Measurements from ENCODE around the gene FAM120A. TPM values are rescaled to one million over a fixed set of nuclear protein-coding genes. Genes with fewer than 3 reads are reported as not detected.

The FAM120A gene
- total and polyA plus RNA-seq, 4 donors: 28.3 to 91.0 (median 50.3) TPM

DNA sequence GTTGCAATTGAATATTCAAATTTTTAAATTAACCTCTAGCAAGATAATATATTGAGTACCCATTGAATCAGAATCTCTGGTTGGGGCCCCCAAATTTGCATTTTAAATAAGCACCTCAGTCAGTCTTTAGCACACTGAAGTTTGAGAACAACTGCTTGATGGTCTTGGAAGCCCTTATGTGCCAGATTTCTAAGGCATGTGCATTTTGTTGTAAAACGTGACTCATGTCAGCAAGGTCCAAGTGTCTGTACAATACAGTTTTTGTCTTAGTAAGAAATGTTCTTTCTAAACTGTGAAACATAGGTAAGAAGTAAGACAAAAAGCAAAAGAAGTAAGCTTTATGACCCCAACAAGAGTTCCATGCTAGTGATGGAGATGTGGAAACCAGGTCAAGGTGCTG lies 65.8 kb downstream of the FAM120A start:
- H3K27ac ChIP-seq (ENCODE audit: low read depth in 1 of 2, low read length in 2 of 2): no peak overlapping the region
- H3K9me3 ChIP-seq (ENCODE audit: control insufficient read depth in 4 of 4, low read length in 3 of 4): no peaks in the 10 kb centered on the region
- WGBS: 90% methylated on average over 1 of the region's 1 CpG
- no peak for TF ChIP-seq JUND (IDR thresholded peaks at IDR 0.05)
- TF ChIP-seq SP1 (IDR thresholded peaks at IDR 0.05): no peak
- TF ChIP-seq CTCF (IDR thresholded peaks at IDR 0.05; ENCODE audit: low read depth, low read length, missing input control): no peak
- TF ChIP-seq, protein P1, sequence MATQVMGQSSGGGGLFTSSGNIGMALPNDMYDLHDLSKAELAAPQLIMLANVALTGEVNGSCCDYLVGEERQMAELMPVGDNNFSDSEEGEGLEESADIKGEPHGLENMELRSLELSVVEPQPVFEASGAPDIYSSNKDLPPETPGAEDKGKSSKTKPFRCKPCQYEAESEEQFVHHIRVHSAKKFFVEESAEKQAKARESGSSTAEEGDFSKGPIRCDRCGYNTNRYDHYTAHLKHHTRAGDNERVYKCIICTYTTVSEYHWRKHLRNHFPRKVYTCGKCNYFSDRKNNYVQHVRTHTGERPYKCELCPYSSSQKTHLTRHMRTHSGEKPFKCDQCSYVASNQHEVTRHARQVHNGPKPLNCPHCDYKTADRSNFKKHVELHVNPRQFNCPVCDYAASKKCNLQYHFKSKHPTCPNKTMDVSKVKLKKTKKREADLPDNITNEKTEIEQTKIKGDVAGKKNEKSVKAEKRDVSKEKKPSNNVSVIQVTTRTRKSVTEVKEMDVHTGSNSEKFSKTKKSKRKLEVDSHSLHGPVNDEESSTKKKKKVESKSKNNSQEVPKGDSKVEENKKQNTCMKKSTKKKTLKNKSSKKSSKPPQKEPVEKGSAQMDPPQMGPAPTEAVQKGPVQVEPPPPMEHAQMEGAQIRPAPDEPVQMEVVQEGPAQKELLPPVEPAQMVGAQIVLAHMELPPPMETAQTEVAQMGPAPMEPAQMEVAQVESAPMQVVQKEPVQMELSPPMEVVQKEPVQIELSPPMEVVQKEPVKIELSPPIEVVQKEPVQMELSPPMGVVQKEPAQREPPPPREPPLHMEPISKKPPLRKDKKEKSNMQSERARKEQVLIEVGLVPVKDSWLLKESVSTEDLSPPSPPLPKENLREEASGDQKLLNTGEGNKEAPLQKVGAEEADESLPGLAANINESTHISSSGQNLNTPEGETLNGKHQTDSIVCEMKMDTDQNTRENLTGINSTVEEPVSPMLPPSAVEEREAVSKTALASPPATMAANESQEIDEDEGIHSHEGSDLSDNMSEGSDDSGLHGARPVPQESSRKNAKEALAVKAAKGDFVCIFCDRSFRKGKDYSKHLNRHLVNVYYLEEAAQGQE (IDR thresholded peaks at IDR 0.05): no peak
- TF ChIP-seq EGR1 (IDR thresholded peaks at IDR 0.05; ENCODE audit: low read depth in 2 of 2): no peak
- TF ChIP-seq HNF4A (conservative IDR thresholded peaks at IDR 0.05): no peak
- no peak for TF ChIP-seq GABPA (IDR thresholded peaks at IDR 0.05 in 1 of 2, conservative IDR thresholded peaks at IDR 0.05 in 1 of 2)
- H3K4me3 ChIP-seq (ENCODE audit: low read depth in 1 of 3, low read length in 3 of 3): no peak overlapping the region
- no peak overlapping the region for H3K9ac ChIP-seq (ENCODE audit: low read depth in 1 of 2, low read length in 2 of 2)
- H3K27me3 ChIP-seq (ENCODE audit: control insufficient read depth in 4 of 4, insufficient read depth in 4 of 4, low read length in 3 of 4): no peaks in the 10 kb centered on the region
- DNase-seq (ENCODE audit: low spot score): no peak
- H3K36me3 ChIP-seq (ENCODE audit: control insufficient read depth in 4 of 4, insufficient read depth in 3 of 4, low read depth in 1 of 4, low read length in 3 of 4): peaks cover 0 to 18% (median 15%) of the 10 kb centered on the region in 4 donors
- H3K4me1 ChIP-seq (ENCODE audit: control insufficient read depth in 4 of 4, insufficient read depth in 4 of 4, low read length in 3 of 4): peaks cover 0 to 3% (median 0%) of the 10 kb centered on the region in 4 donors

DNA sequence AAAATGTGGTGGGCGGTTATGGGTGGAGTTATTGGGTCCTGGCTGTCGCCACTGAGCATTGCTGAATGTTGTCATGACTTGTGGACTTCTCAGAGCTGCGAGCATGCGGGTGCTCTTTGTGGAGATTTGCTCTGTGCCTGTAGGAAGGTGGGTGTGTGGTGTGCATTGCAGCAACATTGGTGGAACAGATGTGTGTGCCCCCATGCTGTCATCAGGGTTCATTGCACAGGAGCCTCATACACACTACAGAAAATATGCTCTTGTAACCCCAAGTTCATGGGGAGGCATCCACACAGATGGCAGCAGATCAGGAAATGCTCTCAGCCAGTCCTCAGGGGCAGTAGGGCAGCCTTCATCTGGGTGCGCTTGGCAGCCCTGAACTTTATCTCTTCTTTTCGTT lies 69.0 kb downstream of the FAM120A start:
- Histone ChIP-seq H3K9me3 (ENCODE audit: control insufficient read depth in 4 of 4, low read length in 3 of 4) (no peaks in the 10 kb centered on the region), H3K9ac (ENCODE audit: low read depth in 1 of 2, low read length in 2 of 2) (no peak overlapping the region), H3K27ac (ENCODE audit: low read depth in 1 of 2, low read length in 2 of 2) (no peak overlapping the region), H3K36me3 (ENCODE audit: control insufficient read depth in 4 of 4, insufficient read depth in 3 of 4, low read depth in 1 of 4, low read length in 3 of 4) (peaks cover 3 to 26% (median 21%) of the 10 kb centered on the region in 4 donors), H3K27me3 (ENCODE audit: control insufficient read depth in 4 of 4, insufficient read depth in 4 of 4, low read length in 3 of 4) (no peaks in the 10 kb centered on the region), H3K4me1 (ENCODE audit: control insufficient read depth in 4 of 4, insufficient read depth in 4 of 4, low read length in 3 of 4) (peaks cover 0 to 3% (median 0%) of the 10 kb centered on the region in 4 donors), H3K4me3 (ENCODE audit: low read depth in 1 of 3, low read length in 3 of 3) (no peak overlapping the region)
- no peak for DNase-seq (ENCODE audit: low spot score)
- TF ChIP-seq JUND (IDR thresholded peaks at IDR 0.05): no peak
- no peak for TF ChIP-seq HNF4A (conservative IDR thresholded peaks at IDR 0.05)
- peak in 1 of 2 donors; percentile 27 for TF ChIP-seq RAD21 (IDR thresholded peaks at IDR 0.05)
- TF ChIP-seq, protein P1 (IDR thresholded peaks at IDR 0.05): no peak
- no peak for TF ChIP-seq TAF1 (conservative IDR thresholded peaks at IDR 0.05)
- peak; percentile 22 for TF ChIP-seq NR2F2 (IDR thresholded peaks at IDR 0.05)
- TF ChIP-seq GABPA (IDR thresholded peaks at IDR 0.05 in 1 of 2, conservative IDR thresholded peaks at IDR 0.05 in 1 of 2): no peak
- TF ChIP-seq EGR1 (IDR thresholded peaks at IDR 0.05; ENCODE audit: low read depth in 2 of 2): no peak
- no peak for TF ChIP-seq FOXA1 (IDR thresholded peaks at IDR 0.05)
- no peak for TF ChIP-seq SP1 (IDR thresholded peaks at IDR 0.05)
- 88% methylated on average over 6 of the region's 6 CpGs for WGBS
